A549 treated with dexamethasone at 1 μM for 4 hours (cell line): ENCODE results near the gene DENND5B. TPM values are rescaled to one million over a fixed set of nuclear protein-coding genes. Genes with fewer than 3 reads are reported as not detected.

Experiments
- total RNA-seq: library from RNA; stranded (reverse); fragments of 200-300 nt; extraction: Qiagen RNA extraction; gene quantifications from 5 replicates; pipeline ENCODE4 v1.2.3, GENCODE V29; 2022

DENND5B gene
- total RNA-seq, result 10.6 to 15.2 TPM (median 12.8 TPM) in 5 replicates

DNA sequence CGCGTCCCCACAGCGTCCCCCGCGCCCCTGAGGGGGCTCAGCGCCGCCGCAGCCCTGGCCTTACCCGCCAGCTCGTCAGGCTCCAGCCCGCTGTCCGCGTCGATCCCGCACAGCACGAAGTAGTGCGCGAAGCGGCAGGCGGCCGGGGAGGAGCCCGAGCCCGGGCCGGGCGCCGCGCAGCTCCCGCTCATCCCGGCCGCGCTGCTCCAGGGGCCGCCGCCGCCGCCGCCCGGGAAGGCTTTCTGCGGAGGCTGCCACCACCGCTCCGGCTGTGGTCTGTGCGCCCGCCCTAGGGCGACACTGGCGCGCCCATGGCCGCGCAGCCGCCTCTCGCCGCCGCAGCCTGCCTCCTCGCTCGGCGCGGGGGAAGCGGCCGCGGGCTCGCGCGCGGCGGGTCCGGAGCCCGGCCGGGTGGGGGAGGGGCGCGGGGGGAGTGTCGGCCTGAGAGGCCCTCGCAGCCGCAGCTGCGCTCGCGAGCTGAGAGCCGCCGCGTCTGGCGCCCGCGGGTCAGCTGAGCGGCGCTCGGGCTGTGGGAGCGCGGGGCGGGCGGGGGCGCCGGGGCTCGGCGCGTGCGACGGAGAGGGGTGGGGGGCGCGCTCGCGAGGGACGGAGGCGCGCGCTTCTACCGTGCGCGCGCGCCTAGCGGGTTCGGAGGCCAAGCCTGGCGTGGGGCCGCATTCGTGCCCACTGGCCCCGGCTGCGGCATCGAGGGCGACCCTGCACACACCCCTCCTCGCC lies at the start of gene DENND5B:
Gene DENND5B, minus strand, starts transcription at position 495 of the 738 bp plus-strand sequence. Its CDS starts 304 bp downstream, at position 191.

Other genes with a start within 250 kb of the DENND5B start
- gene ETFBKMT, start 68.6 kb upstream of the DENND5B start, total RNA-seq, result 0.82 to 1.3 TPM (median 0.92 TPM) in 5 replicates
- gene AMN1, start 137.9 kb upstream of the DENND5B start, total RNA-seq, result 8.7 to 11.4 TPM (median 10.1 TPM) in 5 replicates